IMR-90 (cell line): Measurements from ENCODE around the gene CPA3. TPM values are rescaled to one million over a fixed set of nuclear protein-coding genes. Genes with fewer than 3 reads are reported as not detected.
A peak's percentile ranks its signal among the peaks of the same experiment; 100 is the strongest.

Source experiments
- ATAC-seq: fragments of 200-7000 bp; cut with Tn5 transposase; 2 replicates; pipeline ENCODE4 v1.9.1; 2020; ENCODE audit warnings: low read depth, mild to moderate bottlenecking, moderate library complexity
- BruUV-seq: library from RNA; stranded (reverse); fragments of 400-500 nt; replicated peaks from 2 replicates; lab custom pipeline; 2021; lab: Mats Ljungman, UMichigan
- CTCF ChIA-PET: fragments of 300-600 bp; formaldehyde crosslinking; extraction: SDS; loops from one replicate; lab custom pipeline; 2021; ENCODE audit warnings: antibody characterized with exemption; lab: Yijun Ruan, JAX
- POLR2A ChIA-PET: fragments of 300-600 bp; sonication (Branson Sonifier 250); formaldehyde crosslinking; loops from one replicate; lab custom pipeline; 2022; ENCODE audit warnings: antibody characterized with exemption; ENCODE audit not compliant: unreplicated experiment; lab: Charles Lee
- DNase-seq: peaks from one replicate; pipeline ENCODE4 v3.0.0; 2013
- H2AFZ ChIP-seq: replicated peaks from 2 replicates; pipeline ENCODE3; 2013; ENCODE audit warnings: low read length, mild to moderate bottlenecking; ENCODE audit not compliant: poor library complexity
- H2AK5ac ChIP-seq: 2 replicates; pipeline ENCODE4 v1.6.1; 2013; ENCODE audit warnings: low read depth, low read length, inconsistent platforms
- H2AK9ac ChIP-seq: replicated peaks from 2 replicates; pipeline ENCODE3; 2013; ENCODE audit warnings: mild to moderate bottlenecking, low read depth, low read length, moderate library complexity; ENCODE audit not compliant: poor library complexity
- H2BK120ac ChIP-seq: 2 replicates; pipeline ENCODE4 v1.6.1; 2013; ENCODE audit warnings: low read depth, low read length, inconsistent platforms
- H2BK15ac ChIP-seq: 3 replicates; pipeline ENCODE4 v1.6.1; 2013; ENCODE audit warnings: low read depth, low read length, inconsistent platforms
- H2BK20ac ChIP-seq: 2 replicates; pipeline ENCODE4 v1.6.1; 2013; ENCODE audit warnings: low read depth, mild to moderate bottlenecking, inconsistent platforms, low read length, moderate library complexity
- H2BK5ac ChIP-seq: 2 replicates; pipeline ENCODE4 v1.6.1; 2013; ENCODE audit warnings: mild to moderate bottlenecking, low read depth, low read length, inconsistent platforms; ENCODE audit not compliant: poor library complexity, severe bottlenecking
- H3K14ac ChIP-seq: replicated peaks from 2 replicates; pipeline ENCODE4 v1.6.1; 2013; ENCODE audit warnings: low read depth, low read length, inconsistent platforms
- H3K18ac ChIP-seq: 2 replicates; pipeline ENCODE4 v1.6.1; 2013; ENCODE audit warnings: low read depth, low read length, control low read depth
- H3K23ac ChIP-seq: 2 replicates; pipeline ENCODE4 v1.6.1; 2013; ENCODE audit warnings: low read depth, low read length, inconsistent platforms
- H3K27ac ChIP-seq: 2 replicates; pipeline ENCODE4 v1.5.1; 2013; ENCODE audit warnings: mild to moderate bottlenecking, control low read depth, low read length; ENCODE audit not compliant: insufficient read depth
- H3K27me3 ChIP-seq: 2 replicates; pipeline ENCODE4 v1.6.1; 2013; ENCODE audit warnings: low read length; ENCODE audit not compliant: control insufficient read depth, insufficient read depth
- H3K36me3 ChIP-seq: 2 replicates; pipeline ENCODE4 v1.6.1; 2013; ENCODE audit warnings: low read length, mixed read lengths; ENCODE audit not compliant: control insufficient read depth, insufficient read depth
- H3K4ac ChIP-seq: 2 replicates; pipeline ENCODE4 v1.6.1; 2013; ENCODE audit warnings: low read depth, low read length, inconsistent platforms
- H3K4me1 ChIP-seq: 2 replicates; pipeline ENCODE4 v1.6.1; 2013; ENCODE audit warnings: low read length, mixed read lengths; ENCODE audit not compliant: control insufficient read depth, insufficient read depth
- H3K4me2 ChIP-seq: 2 replicates; pipeline ENCODE4 v1.6.1; 2013; ENCODE audit warnings: low read depth, mild to moderate bottlenecking, control low read depth, low read length, moderate library complexity
- H3K4me3 ChIP-seq: 2 replicates; pipeline ENCODE4 v1.5.1; 2013; ENCODE audit warnings: low read depth, mild to moderate bottlenecking, control low read depth, low read length, moderate library complexity; ENCODE audit not compliant: insufficient read depth
- H3K56ac ChIP-seq: 2 replicates; pipeline ENCODE4 v1.6.1; 2013; ENCODE audit warnings: low read length, inconsistent platforms; ENCODE audit not compliant: insufficient read depth; ENCODE audit errors: extremely low read depth
- H3K79me1 ChIP-seq, 2 experiments: 2 replicates each; pipeline ENCODE4 v1.6.1; 2013; ENCODE audit warnings: low read length in 2 of 2, inconsistent platforms in 1 of 2, low read depth in 1 of 2
- H3K9ac ChIP-seq: 2 replicates; pipeline ENCODE4 v1.6.1; 2013; ENCODE audit warnings: low read depth, low read length, control low read depth
- H3K9me1 ChIP-seq: 2 replicates; pipeline ENCODE4 v1.6.1; 2013; ENCODE audit warnings: low read length, inconsistent platforms; ENCODE audit not compliant: insufficient read depth
- H3K9me3 ChIP-seq: 2 replicates; pipeline ENCODE4 v1.6.1; 2013; ENCODE audit warnings: low read length; ENCODE audit not compliant: control insufficient read depth, insufficient read depth
- H4K20me1 ChIP-seq: 2 replicates; pipeline ENCODE4 v1.6.1; 2013; ENCODE audit warnings: low read length, inconsistent platforms; ENCODE audit not compliant: insufficient read depth
- H4K5ac ChIP-seq: 2 replicates; pipeline ENCODE4 v1.6.1; 2013; ENCODE audit warnings: mild to moderate bottlenecking, low read depth, low read length, control low read depth
- H4K8ac ChIP-seq, 2 experiments: 2 replicates each; pipeline ENCODE4 v1.6.1; 2013; ENCODE audit warnings: low read depth in 2 of 2, low read length in 2 of 2, control low read depth in 1 of 2, inconsistent platforms in 1 of 2
- H4K91ac ChIP-seq: 2 replicates; pipeline ENCODE4 v1.6.1; 2013; ENCODE audit warnings: low read depth, low read length, inconsistent platforms; ENCODE audit not compliant: insufficient read depth
- CHD1 ChIP-seq: IDR thresholded peaks from 2 replicates; pipeline ENCODE4 v1.6.1; 2012; ENCODE audit warnings: low read depth, low read length, improper control_type of control experiment
- FOS ChIP-seq: fragments of 150-350 bp; IDR thresholded peaks from 2 replicates; pipeline ENCODE4 v1.6.1; 2016; ENCODE audit warnings: low read depth, low read length
- MAZ ChIP-seq: IDR thresholded peaks from 2 replicates; pipeline ENCODE4 v1.6.1; 2012; ENCODE audit warnings: low read depth, mild to moderate bottlenecking, low read length, improper control_type of control experiment, moderate library complexity, borderline replicate concordance
- MXI1 ChIP-seq: IDR thresholded peaks from 2 replicates; pipeline ENCODE4 v1.6.1; 2012; ENCODE audit warnings: low read depth, mild to moderate bottlenecking, low read length, moderate library complexity, borderline replicate concordance
- NFE2L2 ChIP-seq: fragments of 150-350 bp; IDR thresholded peaks from 2 replicates; pipeline ENCODE4 v1.6.1; 2016; ENCODE audit warnings: low read depth, mild to moderate bottlenecking, low read length
- POLR2A ChIP-seq: IDR thresholded peaks from 2 replicates; pipeline ENCODE4 v1.6.1; 2012; ENCODE audit warnings: mild to moderate bottlenecking, low read depth, low read length
- RCOR1 ChIP-seq: IDR thresholded peaks from 2 replicates; pipeline ENCODE4 v1.6.1; 2012; ENCODE audit warnings: mild to moderate bottlenecking, low read length, improper control_type of control experiment; ENCODE audit not compliant: insufficient replicate concordance
- SMC3 ChIP-seq: fragments of 150-350 bp; IDR thresholded peaks from 2 replicates; pipeline ENCODE4 v1.6.1; 2016; ENCODE audit warnings: low read depth, mild to moderate bottlenecking, antibody characterized with exemption, low read length, moderate library complexity
- WGBS, 2 experiments: methylation state at CpG; one replicate each; pipeline versions ENCODE4 v1.1.5 to v1.1.7; 2013; ENCODE audit warnings: missing lambda C conversion rate in 2 of 2; ENCODE audit not compliant: insufficient read length in 1 of 2; ENCODE audit errors: extremely low coverage in 2 of 2; 5-methylcytosine and 5-hydroxymethylcytosine counted together
- dilution Hi-C: fragments of 300-500 bp; cut with HindIII; formaldehyde crosslinking; loops from one replicate; pipeline ENCODE4 v1.14.3; 2018; ENCODE audit warnings: low sequenced_read_pairs; ENCODE audit not compliant: unreplicated experiment
- in situ Hi-C: fragments of 300-500 bp; cut with MboI; formaldehyde crosslinking; loops from 3 replicates; pipeline ENCODE4 v1.14.3; 2019; ENCODE audit warnings: low sequenced_read_pairs, inconsistent platforms, mixed read lengths
- intact Hi-C: fragments of 100-400 bp; cut with micrococcal nuclease; formaldehyde crosslinking; loops from 2 replicates; pipeline ENCODE4 v1.10.0; 2022
- polyA plus RNA-seq, 3 experiments: library from polyadenylated mRNA; depleted of rRNA; stranded (reverse); fragments of >200 nt; gene quantifications; 2 replicates each; pipeline ENCODE4 v1.2.3, GENCODE V29; 2012; ENCODE audit warnings: low replicate concordance in 1 of 3
- total RNA-seq: library from RNA; depleted of rRNA; stranded (reverse); fragments of >200 nt; gene quantifications from 2 replicates; pipeline ENCODE4 v1.2.3, GENCODE V29; 2012
- TF ChIP-seq, protein P1 (sequence below): fragments of 150-350 bp; IDR thresholded peaks from 2 replicates; pipeline ENCODE4 v1.6.1; 2016; ENCODE audit warnings: low read depth, mild to moderate bottlenecking, low read length, moderate library complexity, borderline replicate concordance
- TF ChIP-seq, protein P2 (sequence below): fragments of 150-350 bp; IDR thresholded peaks from 2 replicates; pipeline ENCODE4 v1.6.1; 2017; ENCODE audit warnings: mild to moderate bottlenecking, antibody characterized with exemption, low read length, low read depth

The CPA3 gene
- total and polyA plus RNA-seq, 2 of the 4 experiments (the other 2 are of a cell fraction) = 0.07 TPM; not detected in 1

DNA sequence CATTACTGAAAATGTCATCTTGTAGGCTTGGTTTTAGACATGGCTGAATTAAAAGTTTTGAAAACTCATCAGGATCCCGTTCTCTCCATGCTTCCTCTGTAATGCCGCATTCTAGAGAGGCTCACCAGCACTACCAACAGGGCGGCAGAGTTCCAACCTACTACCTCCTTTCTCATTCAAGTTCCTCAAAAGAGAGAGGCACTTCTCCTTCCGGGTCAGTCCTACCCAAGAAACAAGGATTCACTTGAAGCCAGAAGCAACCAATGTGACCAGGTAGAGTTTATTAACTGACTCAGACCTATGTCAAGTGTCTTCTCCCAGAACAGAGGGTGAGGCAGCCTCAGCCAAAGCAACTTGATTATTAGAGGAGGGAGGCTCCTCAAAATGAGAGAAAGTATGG, 66.5 kb downstream of the CPA3 start:
- ATAC-seq = no peak
- in situ Hi-C loops = loop anchor here (25.0 kb wide), 1 partner anchor 994 kb away; no protein-coding TSS in a partner anchor
- BruUV-seq = no TSS peak

More for the DNA sequence above, 66.5 kb downstream of the CPA3 start:
- no peak overlapping the region for H2AK9ac ChIP-seq
- peak overlapping the region; percentile 28 for H2AFZ ChIP-seq
- dilution Hi-C loops (no loop called here), intact Hi-C loops (no loop called here)
- H4K20me1 ChIP-seq = no peaks in the 10 kb centered on the region
- no peak overlapping the region for H4K91ac ChIP-seq
- H3K14ac ChIP-seq = 0 out of 2 replicates have a peak overlapping the region, but pooled peaks have one; percentile 21
- H2BK20ac ChIP-seq = peak overlapping the region; percentile 76; the same call in 1 of the 2 replicates
- no peaks in the 10 kb centered on the region for H3K4me1 ChIP-seq
- no peak overlapping the region for H3K9ac ChIP-seq
- WGBS, 2 experiments = no CpG with 5 or more reads among the region's 4 CpGs
- H2BK120ac ChIP-seq = peak overlapping the region; percentile 72; the same call in 1 of the 2 replicates
- 0 out of 3 replicates have a peak overlapping the region, but pooled peaks have one; percentile 11 for H2BK15ac ChIP-seq
- no peak for TF ChIP-seq MAZ
- TF ChIP-seq, protein P1, sequence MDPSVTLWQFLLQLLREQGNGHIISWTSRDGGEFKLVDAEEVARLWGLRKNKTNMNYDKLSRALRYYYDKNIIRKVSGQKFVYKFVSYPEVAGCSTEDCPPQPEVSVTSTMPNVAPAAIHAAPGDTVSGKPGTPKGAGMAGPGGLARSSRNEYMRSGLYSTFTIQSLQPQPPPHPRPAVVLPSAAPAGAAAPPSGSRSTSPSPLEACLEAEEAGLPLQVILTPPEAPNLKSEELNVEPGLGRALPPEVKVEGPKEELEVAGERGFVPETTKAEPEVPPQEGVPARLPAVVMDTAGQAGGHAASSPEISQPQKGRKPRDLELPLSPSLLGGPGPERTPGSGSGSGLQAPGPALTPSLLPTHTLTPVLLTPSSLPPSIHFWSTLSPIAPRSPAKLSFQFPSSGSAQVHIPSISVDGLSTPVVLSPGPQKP = no peak
- no peak for TF ChIP-seq NFE2L2
- no peak for TF ChIP-seq FOS
- no peak for TF ChIP-seq RCOR1
- TF ChIP-seq MXI1 = no peak
- TF ChIP-seq CHD1 = no peak
- no peak for TF ChIP-seq SMC3
- TF ChIP-seq POLR2A = no peak
- TF ChIP-seq, protein P2, sequence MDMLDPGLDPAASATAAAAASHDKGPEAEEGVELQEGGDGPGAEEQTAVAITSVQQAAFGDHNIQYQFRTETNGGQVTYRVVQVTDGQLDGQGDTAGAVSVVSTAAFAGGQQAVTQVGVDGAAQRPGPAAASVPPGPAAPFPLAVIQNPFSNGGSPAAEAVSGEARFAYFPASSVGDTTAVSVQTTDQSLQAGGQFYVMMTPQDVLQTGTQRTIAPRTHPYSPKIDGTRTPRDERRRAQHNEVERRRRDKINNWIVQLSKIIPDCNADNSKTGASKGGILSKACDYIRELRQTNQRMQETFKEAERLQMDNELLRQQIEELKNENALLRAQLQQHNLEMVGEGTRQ = no peak
- no peaks in the 10 kb centered on the region for H3K36me3 ChIP-seq
- no peaks in the 10 kb centered on the region for H3K9me3 ChIP-seq
- no peak overlapping the region for H2BK5ac ChIP-seq
- no peaks in the 10 kb centered on the region for H3K9me1 ChIP-seq
- H3K18ac ChIP-seq = no peak overlapping the region
- no peak overlapping the region for H4K8ac ChIP-seq
- no peak overlapping the region for H3K56ac ChIP-seq
- no peak overlapping the region for H3K4me2 ChIP-seq
- DNase-seq = no peak
- H3K4ac ChIP-seq = peak overlapping the region; percentile 41
- H2AK5ac ChIP-seq = peak overlapping the region; percentile 16; the same call in 1 of the 2 replicates
- H3K27ac ChIP-seq = no peak overlapping the region
- POLR2A ChIA-PET = no interaction called here
- CTCF ChIA-PET = interaction anchor here (1.0 kb wide), 1 partner anchor 70 kb away, joined by 4 read pairs; no protein-coding TSS in a partner anchor
- no peak overlapping the region for H3K23ac ChIP-seq
- no peaks in the 10 kb centered on the region for H3K27me3 ChIP-seq
- H3K79me1 ChIP-seq = no peaks in the 10 kb centered on the region
- no peak overlapping the region for H4K5ac ChIP-seq
- H3K4me3 ChIP-seq = no peak overlapping the region
